Kidney capillary endothelial cell (primary cell): ENCODE data around the gene POLR1A.

ENCODE experiments used
- DNase-seq: peaks from one replicate; pipeline ENCODE4 v3.0.0-alpha.2; 2018; ENCODE audit warnings: low spot score

The POLR1A gene

GRCh38 chr2:86064006-86064405, 41.7 kb downstream of the POLR1A start:
- DNase-seq: no peak

DNA sequence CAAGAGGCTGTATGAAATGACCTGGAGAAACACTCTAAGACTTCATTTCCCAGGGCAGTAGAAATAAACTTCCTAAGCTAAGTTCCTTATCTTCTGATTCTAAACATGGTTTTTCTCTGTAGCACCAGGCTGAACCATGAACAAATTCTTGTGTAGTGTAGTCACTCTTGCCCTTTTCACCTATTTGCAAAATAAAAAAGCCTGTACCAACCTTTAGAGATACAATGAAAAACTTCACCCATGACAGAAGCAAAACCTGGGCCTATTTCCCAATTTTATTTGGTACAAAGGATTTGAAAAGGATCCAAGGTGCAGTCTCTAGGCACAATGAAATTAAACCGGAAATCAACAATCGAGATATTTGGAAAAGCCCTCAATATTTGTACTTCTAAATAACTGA, 43.6 kb downstream of the POLR1A start:
- DNase-seq: no peak

- no peak for DNase-seq
These were observed 48.9 kb downstream of the POLR1A start for GRCh38 chr2:86056590-86057331.

DNA sequence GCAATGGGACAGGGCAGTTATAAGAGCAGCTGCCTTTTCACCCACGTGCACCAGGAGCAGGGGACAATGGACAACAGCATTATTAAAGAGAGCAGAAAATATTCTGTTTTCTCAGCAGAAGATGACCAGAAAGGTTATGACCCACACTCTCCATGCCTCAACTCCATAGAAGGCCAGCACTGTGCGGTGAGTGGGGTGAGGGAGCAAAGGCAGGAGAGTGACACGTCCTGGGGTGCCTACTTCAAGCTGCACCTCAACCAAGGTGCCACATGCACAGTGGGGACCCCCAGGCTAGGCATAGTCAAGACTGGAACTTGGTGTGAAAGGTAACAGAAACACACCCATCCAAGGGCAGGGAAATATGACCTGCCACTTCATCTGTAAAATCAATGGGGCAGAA, 50.4 kb downstream of the POLR1A start:
- DNase-seq: no peak

GRCh38 chr2:86054535-86055082, 51.1 kb downstream of the POLR1A start:
- no peak for DNase-seq

- DNase-seq: no peak
These were observed 52.5 kb downstream of the POLR1A start for GRCh38 chr2:86053166-86053565.

GRCh38 chr2:86052676-86053075, 53.0 kb downstream of the POLR1A start:
- no peak for DNase-seq

- no peak for DNase-seq
These were observed 53.4 kb downstream of the POLR1A start for GRCh38 chr2:86052265-86052664.

GRCh38 chr2:86050301-86050700, 55.4 kb downstream of the POLR1A start:
- DNase-seq: no peak

DNA sequence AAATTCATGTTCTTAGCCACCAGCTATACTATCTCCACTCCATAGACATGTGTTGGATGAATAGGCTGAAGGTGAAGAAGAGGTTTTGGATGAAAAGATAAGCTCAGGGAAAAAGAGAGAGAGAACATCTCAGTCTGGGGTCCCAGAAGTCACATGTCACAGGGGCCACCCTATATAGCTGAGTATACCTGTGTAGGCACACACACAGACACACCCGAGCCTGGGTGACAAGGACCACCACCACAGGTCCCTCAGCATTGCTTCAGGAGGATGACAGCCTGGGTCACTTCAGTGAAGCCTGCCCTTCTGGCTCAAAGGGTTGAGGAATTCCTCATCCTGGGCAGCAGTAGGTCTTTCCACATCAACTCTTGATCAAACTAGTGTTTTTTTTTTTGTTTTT, 56.2 kb downstream of the POLR1A start:
- no peak for DNase-seq

GRCh38 chr2:86048888-86049287, 56.8 kb downstream of the POLR1A start:
- DNase-seq: no peak

DNA sequence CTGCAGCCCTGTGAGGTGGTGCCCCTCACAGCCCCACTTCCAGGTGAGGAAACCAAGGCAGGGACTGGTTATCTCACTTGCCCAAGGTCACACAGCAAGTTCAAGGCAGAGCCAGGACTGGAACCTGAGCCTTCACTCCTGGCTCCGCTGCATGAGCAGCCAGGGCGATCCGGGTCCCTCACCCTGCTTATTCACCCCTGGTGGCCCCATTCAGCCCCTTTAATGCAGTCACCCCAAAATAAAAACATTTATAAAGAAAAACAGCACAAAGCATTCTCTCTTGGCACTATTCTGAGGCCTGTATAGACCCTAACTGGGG, 57.3 kb downstream of the POLR1A start:
- no peak for DNase-seq

- DNase-seq: no peak
These were observed 57.9 kb downstream of the POLR1A start for GRCh38 chr2:86047575-86048382.

GRCh38 chr2:86045541-86045940, 60.1 kb downstream of the POLR1A start:
- DNase-seq: no peak

DNA sequence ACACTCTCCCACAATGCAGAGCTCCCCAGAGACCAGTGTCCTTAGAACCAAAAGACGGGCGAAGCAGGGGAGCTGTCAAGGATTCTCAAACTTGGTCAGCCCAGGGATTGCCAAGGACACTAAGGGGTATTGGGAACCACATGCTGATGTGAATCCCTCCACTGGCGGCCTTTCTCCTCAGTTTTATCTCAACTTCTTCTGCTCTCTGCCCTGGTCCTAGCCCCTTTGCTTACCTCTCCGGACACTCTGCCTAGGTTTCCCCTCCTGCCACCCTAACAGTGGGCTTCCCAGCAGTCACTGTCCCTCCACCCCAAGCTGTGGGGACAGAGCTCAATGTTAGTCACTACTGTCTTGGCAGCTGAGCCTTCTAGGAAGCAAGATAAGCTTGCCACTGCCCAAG, 61.1 kb downstream of the POLR1A start:
- no peak for DNase-seq

- no peak for DNase-seq
These were observed 61.6 kb downstream of the POLR1A start for GRCh38 chr2:86044045-86044444.

- no peak for DNase-seq
These were observed 63.2 kb downstream of the POLR1A start for GRCh38 chr2:86042256-86043168.

GRCh38 chr2:86039963-86040655, 65.6 kb downstream of the POLR1A start:
- DNase-seq: no peak

DNA sequence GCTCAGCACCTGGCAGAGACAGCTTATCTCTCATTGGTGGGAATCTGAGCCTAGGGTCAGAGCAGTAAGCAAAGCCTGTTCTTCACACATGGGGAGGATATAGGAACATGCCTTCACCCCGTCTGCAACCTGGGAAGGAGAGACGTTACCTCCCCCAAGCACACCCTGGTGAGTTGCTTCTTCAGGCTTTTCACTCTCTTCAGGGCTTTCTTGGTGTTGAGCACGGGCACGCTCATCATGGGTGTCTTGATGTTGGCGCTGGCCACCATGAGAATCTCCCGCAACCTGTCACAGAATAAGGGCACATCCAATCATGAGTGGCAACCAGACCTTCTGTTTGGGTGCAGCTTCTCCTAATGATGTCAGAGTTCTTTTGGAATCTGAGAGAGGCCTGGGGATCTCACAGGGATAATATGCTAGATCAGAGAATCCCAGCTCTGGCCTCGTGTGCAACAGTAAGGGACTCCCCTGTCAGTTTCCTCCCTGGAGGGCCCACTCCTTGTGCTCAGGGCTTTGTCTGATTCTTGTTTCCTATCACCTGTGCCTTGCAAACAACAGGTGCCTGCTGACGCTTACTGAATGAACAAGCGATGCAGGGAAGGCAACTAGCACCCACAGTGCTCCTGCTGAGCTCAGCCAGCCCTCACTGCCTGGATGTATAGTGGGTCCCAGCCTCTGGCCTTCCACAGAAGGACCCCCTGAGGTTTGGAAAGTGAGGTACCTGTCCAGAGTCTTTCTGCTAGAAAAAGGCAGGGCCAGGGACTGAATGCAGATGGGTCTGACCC, 66.3 kb downstream of the POLR1A start:
- DNase-seq: no peak

DNA sequence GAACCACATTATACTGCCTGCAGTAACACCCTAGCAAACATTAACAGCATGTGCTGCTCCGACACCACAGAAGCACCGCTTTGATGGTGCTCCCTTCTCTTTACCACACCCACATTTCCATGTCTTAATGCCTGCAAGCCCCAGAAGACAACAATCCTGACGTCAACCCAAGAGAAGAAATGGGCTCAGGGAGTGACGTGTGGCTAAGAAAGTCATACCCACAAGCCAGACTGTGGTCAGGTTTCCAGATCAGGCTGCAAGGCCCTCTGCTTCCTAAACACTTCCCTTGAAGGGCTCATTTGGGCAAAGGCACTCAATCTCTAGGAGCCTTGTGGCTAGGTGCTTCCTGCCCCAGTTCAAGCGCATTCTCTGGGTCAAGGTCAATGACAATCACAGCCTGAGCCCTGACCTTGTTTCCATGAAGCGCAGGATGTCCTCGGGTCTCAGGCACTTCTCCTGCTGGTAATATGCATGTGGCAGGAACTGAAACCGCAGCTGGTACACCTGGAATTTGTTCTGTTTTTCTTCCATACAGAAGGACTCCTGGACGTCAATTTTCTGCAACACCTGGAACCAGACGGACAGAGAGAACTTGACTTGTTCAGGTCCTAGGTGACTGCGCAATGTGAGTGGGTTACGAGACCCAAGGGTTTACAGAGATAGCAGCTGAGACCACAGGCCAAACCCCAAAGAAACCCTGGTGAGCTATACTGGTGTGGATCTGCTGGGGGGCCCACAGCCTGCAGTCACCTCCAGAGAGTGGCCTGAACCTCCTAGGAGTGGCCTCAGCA, 67.2 kb downstream of the POLR1A start:
- no peak for DNase-seq
